ENCODE measurements around the gene FOXN4.

DNA sequence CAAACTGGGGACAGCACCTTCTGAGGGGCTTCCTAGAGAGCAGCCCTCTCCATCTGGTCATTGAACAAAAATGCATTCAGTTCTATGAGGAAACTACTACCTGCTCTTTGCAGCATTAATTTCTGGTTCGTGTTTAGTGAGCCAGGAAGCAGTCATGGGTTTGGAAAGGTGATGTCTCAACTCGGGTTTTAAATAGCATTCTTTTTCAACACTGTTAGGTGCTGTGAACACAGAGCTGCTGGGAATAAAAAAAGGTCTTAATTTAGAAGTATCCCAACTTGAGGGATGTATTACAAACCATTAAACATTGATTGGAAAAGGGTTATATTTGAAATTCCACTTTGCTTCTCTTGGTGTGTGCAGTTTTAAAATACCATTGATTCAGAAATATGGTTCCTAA is 47.9 kb upstream of the FOXN4 start:
- TF ChIP-seq, protein P1, sequence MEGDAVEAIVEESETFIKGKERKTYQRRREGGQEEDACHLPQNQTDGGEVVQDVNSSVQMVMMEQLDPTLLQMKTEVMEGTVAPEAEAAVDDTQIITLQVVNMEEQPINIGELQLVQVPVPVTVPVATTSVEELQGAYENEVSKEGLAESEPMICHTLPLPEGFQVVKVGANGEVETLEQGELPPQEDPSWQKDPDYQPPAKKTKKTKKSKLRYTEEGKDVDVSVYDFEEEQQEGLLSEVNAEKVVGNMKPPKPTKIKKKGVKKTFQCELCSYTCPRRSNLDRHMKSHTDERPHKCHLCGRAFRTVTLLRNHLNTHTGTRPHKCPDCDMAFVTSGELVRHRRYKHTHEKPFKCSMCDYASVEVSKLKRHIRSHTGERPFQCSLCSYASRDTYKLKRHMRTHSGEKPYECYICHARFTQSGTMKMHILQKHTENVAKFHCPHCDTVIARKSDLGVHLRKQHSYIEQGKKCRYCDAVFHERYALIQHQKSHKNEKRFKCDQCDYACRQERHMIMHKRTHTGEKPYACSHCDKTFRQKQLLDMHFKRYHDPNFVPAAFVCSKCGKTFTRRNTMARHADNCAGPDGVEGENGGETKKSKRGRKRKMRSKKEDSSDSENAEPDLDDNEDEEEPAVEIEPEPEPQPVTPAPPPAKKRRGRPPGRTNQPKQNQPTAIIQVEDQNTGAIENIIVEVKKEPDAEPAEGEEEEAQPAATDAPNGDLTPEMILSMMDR (IDR thresholded peaks at IDR 0.05), result no peak
- TF ChIP-seq POLR2A (IDR thresholded peaks at IDR 0.05), result no peak
